ENCODE data around the gene CERS2. TPM values are rescaled to one million over a fixed set of nuclear protein-coding genes. Genes with fewer than 3 reads are reported as not detected.

CERS2 gene
- total RNA-seq, 2 experiments from 2014 or later: 64.7 to 92.8 TPM

DNA sequence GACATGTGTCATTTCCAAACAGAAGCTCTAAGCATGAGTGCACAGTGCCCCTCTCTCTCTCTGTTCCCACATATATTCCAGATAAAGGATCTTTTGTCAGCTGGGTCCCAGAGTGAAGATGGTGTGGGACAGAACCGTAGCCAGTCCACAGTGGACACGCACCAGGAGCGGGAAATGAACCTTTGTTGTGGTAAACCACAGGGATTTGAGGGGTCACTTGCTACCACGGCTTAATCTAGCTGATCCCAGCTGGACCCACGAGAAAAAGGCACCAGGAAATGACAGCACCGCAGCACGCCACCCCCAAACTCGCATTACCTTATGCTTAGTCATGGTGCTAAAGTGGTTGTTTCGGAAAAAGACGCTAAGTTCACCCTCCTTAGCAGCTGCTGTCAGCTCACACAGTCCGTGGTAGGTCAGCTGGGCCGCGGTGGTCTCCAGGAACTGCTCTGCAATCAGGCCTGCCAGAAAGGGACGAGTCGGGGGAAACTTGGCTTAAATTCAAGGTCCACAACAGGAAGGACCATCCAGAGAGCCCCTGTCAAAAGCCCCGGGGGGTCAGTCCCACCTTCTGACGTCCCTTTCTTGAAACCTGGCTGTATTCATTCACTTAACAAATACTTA lies 24.5 kb upstream of the CERS2 start:
- Histone ChIP-seq H3K27ac (ENCODE audit: low read depth, low read length, poor library complexity, severe bottlenecking) (no peak overlapping the region), H3K4me2 (ENCODE audit: low read length) (no peak overlapping the region), H2AFZ (ENCODE audit: low read length) (no peak overlapping the region), H3K4me3 (ENCODE audit: low read depth, low read length, poor library complexity, severe bottlenecking) (no peak overlapping the region), H3K4me1 (ENCODE audit: insufficient read depth, low read length, poor library complexity, severe bottlenecking) (peaks cover 15% of the 10 kb centered on the region), H3K9me3 (ENCODE audit: low read length) (no peaks in the 10 kb centered on the region), H3K36me3 (ENCODE audit: insufficient read depth, low read length) (no peaks in the 10 kb centered on the region), H3K79me2 (ENCODE audit: insufficient read depth, low read depth, low read length) (no peaks in the 10 kb centered on the region), H4K20me1 (ENCODE audit: insufficient read depth, low read length) (no peaks in the 10 kb centered on the region), H3K9me2 (ENCODE audit: insufficient read depth, low read length) (no peaks in the 10 kb centered on the region)
- no TSS peak for BruUV-seq (replicated peaks)
- DNase-seq (ENCODE audit: low spot score): no peak
- CTCF ChIA-PET (ENCODE audit: unreplicated experiment): no interaction called here
- POLR2A ChIA-PET: no interaction called here
- intact Hi-C loops (cut with micrococcal nuclease; ENCODE audit: unreplicated experiment): no loop called here
- TF ChIP-seq EZH2phosphoT487 (IDR thresholded peaks at IDR 0.05; ENCODE audit: borderline replicate concordance, low read depth, low read length): no peak
- TF ChIP-seq, protein P1, sequence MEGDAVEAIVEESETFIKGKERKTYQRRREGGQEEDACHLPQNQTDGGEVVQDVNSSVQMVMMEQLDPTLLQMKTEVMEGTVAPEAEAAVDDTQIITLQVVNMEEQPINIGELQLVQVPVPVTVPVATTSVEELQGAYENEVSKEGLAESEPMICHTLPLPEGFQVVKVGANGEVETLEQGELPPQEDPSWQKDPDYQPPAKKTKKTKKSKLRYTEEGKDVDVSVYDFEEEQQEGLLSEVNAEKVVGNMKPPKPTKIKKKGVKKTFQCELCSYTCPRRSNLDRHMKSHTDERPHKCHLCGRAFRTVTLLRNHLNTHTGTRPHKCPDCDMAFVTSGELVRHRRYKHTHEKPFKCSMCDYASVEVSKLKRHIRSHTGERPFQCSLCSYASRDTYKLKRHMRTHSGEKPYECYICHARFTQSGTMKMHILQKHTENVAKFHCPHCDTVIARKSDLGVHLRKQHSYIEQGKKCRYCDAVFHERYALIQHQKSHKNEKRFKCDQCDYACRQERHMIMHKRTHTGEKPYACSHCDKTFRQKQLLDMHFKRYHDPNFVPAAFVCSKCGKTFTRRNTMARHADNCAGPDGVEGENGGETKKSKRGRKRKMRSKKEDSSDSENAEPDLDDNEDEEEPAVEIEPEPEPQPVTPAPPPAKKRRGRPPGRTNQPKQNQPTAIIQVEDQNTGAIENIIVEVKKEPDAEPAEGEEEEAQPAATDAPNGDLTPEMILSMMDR (conservative IDR thresholded peaks at IDR 0.05; ENCODE audit: low read length): no peak

DNA sequence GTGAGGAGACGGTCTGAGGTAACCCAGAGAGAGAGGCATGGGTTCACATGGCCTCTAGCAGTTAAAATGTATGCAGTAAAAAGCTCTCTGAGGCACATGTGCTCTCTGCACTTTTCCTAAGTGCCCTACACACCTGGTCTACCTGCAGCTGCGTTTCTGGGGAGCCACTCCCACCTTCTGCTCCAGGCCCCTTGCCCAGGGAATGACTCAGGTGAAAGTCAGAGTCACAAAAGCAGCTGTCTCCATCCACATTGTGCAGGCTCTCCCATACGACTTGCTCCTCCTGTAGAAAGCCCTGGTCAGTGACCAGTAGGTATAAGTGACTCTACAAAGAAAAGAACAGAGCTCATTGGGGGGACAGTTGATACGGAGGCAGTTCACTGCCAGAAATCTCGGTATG lies 23.3 kb upstream of the CERS2 start:
- intact Hi-C loops (cut with micrococcal nuclease; ENCODE audit: unreplicated experiment): no loop called here
- no peaks in the 10 kb centered on the region for H3K79me2 ChIP-seq (ENCODE audit: insufficient read depth, low read depth, low read length)
- peaks cover 4% of the 10 kb centered on the region for H3K4me1 ChIP-seq (ENCODE audit: insufficient read depth, low read length, poor library complexity, severe bottlenecking)
- no peaks in the 10 kb centered on the region for H3K36me3 ChIP-seq (ENCODE audit: insufficient read depth, low read length)
- POLR2A ChIA-PET: no interaction called here
- no peaks in the 10 kb centered on the region for H3K9me2 ChIP-seq (ENCODE audit: insufficient read depth, low read length)
- TF ChIP-seq, protein P1 (conservative IDR thresholded peaks at IDR 0.05; ENCODE audit: low read length): no peak
- no peak for TF ChIP-seq EZH2phosphoT487 (IDR thresholded peaks at IDR 0.05; ENCODE audit: borderline replicate concordance, low read depth, low read length)
- no peak overlapping the region for H3K4me2 ChIP-seq (ENCODE audit: low read length)
- no peak overlapping the region for H2AFZ ChIP-seq (ENCODE audit: low read length)
- DNase-seq (ENCODE audit: low spot score): no peak
- H3K4me3 ChIP-seq (ENCODE audit: low read depth, low read length, poor library complexity, severe bottlenecking): no peak overlapping the region
- no peak overlapping the region for H3K27ac ChIP-seq (ENCODE audit: low read depth, low read length, poor library complexity, severe bottlenecking)
- H3K9me3 ChIP-seq (ENCODE audit: low read length): no peaks in the 10 kb centered on the region
- no peaks in the 10 kb centered on the region for H4K20me1 ChIP-seq (ENCODE audit: insufficient read depth, low read length)
- CTCF ChIA-PET (ENCODE audit: unreplicated experiment): no interaction called here
- no TSS peak for BruUV-seq (replicated peaks)

DNA sequence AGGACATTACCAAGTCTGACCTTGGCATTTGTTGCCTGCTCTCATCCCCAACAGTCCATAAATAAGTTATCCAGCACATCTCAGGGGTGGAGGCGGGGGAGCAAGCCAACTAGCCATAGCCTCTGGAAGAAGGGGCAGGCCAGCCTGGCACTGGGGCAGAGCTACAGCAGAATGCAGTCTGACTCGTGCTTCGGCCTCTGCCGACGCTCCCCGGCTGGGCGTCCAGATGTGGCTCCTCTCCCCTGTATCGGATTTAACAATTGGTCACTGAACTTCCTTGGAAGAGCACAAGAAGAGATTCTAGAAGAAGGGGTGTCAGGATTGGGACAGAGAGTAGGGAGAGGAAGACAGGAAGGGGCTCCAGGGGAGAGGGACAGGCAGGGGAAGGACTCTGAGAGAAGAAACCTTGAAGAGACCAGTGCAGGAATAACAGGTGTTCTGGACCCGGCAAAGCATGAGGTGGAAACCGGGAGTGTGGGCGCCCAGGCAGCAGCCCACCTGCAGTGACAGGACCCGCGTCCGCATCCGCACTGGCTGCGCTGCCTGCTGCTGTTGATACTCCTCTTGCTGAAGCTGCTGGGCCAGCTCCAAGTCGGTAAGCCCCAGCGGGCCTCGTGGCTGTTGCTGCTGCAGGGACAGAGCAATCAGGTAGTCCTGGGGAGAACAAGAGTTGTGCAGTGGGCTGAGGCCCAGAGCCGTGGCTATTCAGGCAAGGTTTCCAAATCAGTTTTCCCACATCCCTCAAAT lies 22.7 kb upstream of the CERS2 start:
- Histone ChIP-seq H3K4me3 (ENCODE audit: low read depth, low read length, poor library complexity, severe bottlenecking) (no peak overlapping the region), H3K9me2 (ENCODE audit: insufficient read depth, low read length) (no peaks in the 10 kb centered on the region), H3K4me2 (ENCODE audit: low read length) (no peak overlapping the region), H2AFZ (ENCODE audit: low read length) (no peak overlapping the region), H4K20me1 (ENCODE audit: insufficient read depth, low read length) (no peaks in the 10 kb centered on the region), H3K79me2 (ENCODE audit: insufficient read depth, low read depth, low read length) (no peaks in the 10 kb centered on the region), H3K4me1 (ENCODE audit: insufficient read depth, low read length, poor library complexity, severe bottlenecking) (no peaks in the 10 kb centered on the region), H3K9me3 (ENCODE audit: low read length) (no peaks in the 10 kb centered on the region), H3K36me3 (ENCODE audit: insufficient read depth, low read length) (no peaks in the 10 kb centered on the region), H3K27ac (ENCODE audit: low read depth, low read length, poor library complexity, severe bottlenecking) (no peak overlapping the region)
- no peak for TF ChIP-seq EZH2phosphoT487 (IDR thresholded peaks at IDR 0.05; ENCODE audit: borderline replicate concordance, low read depth, low read length)
- TF ChIP-seq, protein P1 (conservative IDR thresholded peaks at IDR 0.05; ENCODE audit: low read length): no peak
- ChIA-PET CTCF (ENCODE audit: unreplicated experiment) (interaction anchor here (1.0 kb wide), 1 partner anchor 437 kb away, joined by 3 read pairs; no protein-coding TSS in a partner anchor), POLR2A (interaction anchor here (0.7 kb wide), 1 partner anchor 12 kb away, joined by 4 read pairs; no protein-coding TSS in a partner anchor)
- DNase-seq (ENCODE audit: low spot score): no peak
- no TSS peak for BruUV-seq (replicated peaks)
- intact Hi-C loops (cut with micrococcal nuclease; ENCODE audit: unreplicated experiment): no loop called here
